ENCODE measurements around the gene CORT.
"Not testable (repeated sequence)": the region's sequence is repeated elsewhere in the genome, so short reads cannot be mapped to it uniquely, and the experiment has no call there.

The CORT gene

GRCh38 chr1:10440305-10440704, 9.5 kb upstream of the CORT start:
- no peak for DNase-seq

GRCh38 chr1:10440794-10441193, 9.0 kb upstream of the CORT start:
- DNase-seq, result no peak

GRCh38 chr1:10444248-10444647, 5.6 kb upstream of the CORT start:
- DNase-seq, result no peak

GRCh38 chr1:10444795-10445397, 4.9 kb upstream of the CORT start:
- DNase-seq, result no peak

GRCh38 chr1:10446790-10447422, 2.9 kb upstream of the CORT start:
- no peak for DNase-seq

- no peak for DNase-seq
Measured at GRCh38 chr1:10450156-10450814, 454 bp downstream of the CORT start.

- DNase-seq, result no peak
Measured at GRCh38 chr1:10450836-10451235, 1.0 kb downstream of the CORT start.

- no peak for DNase-seq
Measured at GRCh38 chr1:10451287-10451686, 1.5 kb downstream of the CORT start.

GRCh38 chr1:10456048-10456447, 6.2 kb downstream of the CORT start:
- DNase-seq, result no peak

- DNase-seq, result no peak
Measured at GRCh38 chr1:10456661-10457060, 6.8 kb downstream of the CORT start.

- DNase-seq, result not testable (repeated sequence)
Measured at GRCh38 chr1:10457462-10457861, 7.6 kb downstream of the CORT start.

GRCh38 chr1:10457875-10458274, 8.0 kb downstream of the CORT start:
- no peak for DNase-seq

GRCh38 chr1:10459184-10459583, 9.4 kb downstream of the CORT start:
- DNase-seq, result no peak

- DNase-seq, result no peak
Measured at GRCh38 chr1:10467078-10467477, 17.2 kb downstream of the CORT start.

GRCh38 chr1:10470043-10470442, 20.2 kb downstream of the CORT start:
- DNase-seq, result no peak

- no peak for DNase-seq
Measured at GRCh38 chr1:10471411-10472219, 21.8 kb downstream of the CORT start.

- DNase-seq, result peak; percentile 94
Measured at GRCh38 chr1:10472220-10473144, 22.7 kb downstream of the CORT start, which contains the start of gene DFFA. TSS of gene DFFA (minus strand) at chr1:10472529. CDS start at chr1:10472458, 71 bp downstream.

GRCh38 chr1:10473145-10473765, 23.4 kb downstream of the CORT start:
- DNase-seq, result no peak

- DNase-seq, result not testable (repeated sequence)
Measured at GRCh38 chr1:10474309-10474612, 24.4 kb downstream of the CORT start.

- peak; percentile 93 for DNase-seq
Measured at GRCh38 chr1:10474613-10475507, 25.0 kb downstream of the CORT start, which contains the start of gene PEX14. TSS of gene PEX14 (plus strand) at chr1:10474950. CDS start at chr1:10474967, 17 bp downstream.

- no peak for DNase-seq
Measured at GRCh38 chr1:10475510-10475909, 25.7 kb downstream of the CORT start.
